GM20431 (cell line): ENCODE data around the gene SPACA9.

ENCODE experiments used
- in situ Hi-C: fragments of 300-500 bp; cut with MseI, MboI; formaldehyde crosslinking; loops from one replicate; pipeline ENCODE4 v1.15.0; 2020; ENCODE audit warnings: low sequenced_read_pairs; ENCODE audit not compliant: unreplicated experiment

SPACA9 gene

DNA sequence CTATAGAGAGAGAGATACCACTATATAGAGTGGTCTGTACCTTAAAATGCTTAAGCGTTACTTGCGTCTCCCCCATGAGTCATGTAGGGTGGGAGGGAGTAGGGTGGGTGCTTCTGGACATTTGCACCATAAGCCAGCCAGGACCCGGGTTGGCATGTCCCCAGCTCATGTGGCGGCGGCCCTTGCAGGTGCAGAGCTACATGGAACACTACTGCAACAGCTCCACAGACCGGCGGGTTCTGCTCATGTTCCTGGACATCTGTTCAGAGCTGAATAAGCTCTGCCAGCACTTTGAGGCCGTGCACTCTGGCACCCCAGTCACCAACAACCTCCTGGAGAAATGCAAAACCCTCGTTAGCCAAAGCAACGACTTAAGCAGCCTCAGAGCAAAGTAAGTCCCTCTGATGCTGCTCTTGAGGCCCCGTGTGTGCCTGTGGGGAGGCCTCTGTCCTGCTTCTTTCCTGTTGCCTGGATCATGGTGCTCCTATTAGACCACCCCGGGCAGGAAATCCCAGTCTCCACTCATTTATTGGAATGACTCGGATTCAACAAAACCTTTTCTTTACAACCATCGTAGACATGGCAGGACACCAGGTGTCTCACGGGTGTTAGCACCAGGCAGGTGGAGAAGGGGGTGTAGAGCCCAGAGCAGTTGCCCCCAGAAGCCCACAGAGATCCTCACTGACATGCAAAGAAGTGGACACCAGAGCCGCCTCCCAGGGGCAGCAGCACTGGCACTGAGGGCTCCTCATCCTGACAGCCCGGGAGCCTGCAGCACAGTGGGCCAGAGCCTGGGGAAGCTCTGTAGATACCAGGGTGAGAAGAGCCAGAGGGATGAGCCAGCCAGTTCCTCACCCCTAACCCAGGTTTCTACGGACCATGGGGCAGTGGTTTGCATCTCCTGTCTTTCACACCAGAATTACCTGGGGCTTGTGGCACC is 8.8 kb downstream of the SPACA9 start:
- in situ Hi-C loops = no loop called here

DNA sequence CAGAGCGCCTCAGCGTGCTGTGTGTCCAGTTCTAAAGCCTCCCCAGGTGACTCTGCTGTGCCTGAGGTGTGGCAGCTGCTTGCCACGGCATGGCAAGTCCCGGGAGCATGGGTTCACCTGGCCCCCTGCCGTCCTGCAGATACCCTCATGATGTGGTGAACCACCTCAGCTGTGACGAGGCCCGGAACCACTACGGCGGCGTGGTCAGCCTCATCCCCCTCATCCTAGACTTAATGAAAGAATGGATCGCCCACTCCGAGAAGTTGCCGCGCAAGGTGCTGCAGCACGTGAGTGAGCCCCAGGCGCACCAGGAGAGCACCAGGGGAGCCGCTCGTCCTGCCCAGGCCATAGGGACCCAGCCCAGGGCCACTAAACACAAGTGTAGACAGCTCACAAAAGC is 9.5 kb downstream of the SPACA9 start:
- in situ Hi-C loops = no loop called here

DNA sequence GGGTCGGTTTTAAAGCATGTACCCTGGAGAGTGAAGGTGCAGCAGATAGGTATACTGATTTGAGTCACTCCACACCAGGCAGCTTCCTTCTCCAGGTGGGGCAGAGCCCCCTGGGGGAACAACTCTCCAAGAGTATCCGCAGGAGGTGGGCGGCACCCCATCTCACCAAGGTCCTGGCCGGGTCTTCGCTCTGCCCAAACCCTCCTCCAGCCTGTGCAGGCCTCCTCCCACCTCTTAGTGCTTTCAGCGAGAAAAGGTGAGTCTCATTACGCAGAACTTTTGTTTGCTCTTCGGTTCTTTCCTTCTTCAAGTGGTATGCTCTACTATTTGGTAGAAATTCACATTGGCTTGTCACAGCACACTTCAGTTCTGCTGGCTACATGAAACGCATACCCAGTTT is 13.7 kb downstream of the SPACA9 start:
- in situ Hi-C loops = no loop called here

DNA sequence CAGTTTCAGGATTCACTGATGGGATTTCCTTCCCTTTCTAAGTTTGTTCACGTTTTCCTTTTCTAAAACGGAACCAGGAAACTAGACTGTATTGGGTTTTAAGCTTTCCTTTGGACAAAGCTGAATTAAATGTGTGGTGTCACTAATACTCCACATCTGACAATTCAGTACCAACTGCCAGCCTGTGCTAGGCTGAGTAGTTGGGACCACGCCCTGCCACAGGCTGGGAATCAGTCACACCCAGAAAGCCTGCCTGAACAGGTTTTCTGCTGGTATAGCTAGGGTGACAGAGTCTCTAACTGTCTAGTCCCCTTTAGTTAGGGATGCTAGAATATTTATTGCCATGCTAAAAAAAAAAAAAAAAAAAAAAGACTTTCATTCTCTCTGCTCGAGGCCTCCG is 15.6 kb downstream of the SPACA9 start:
- in situ Hi-C loops = no loop called here

DNA sequence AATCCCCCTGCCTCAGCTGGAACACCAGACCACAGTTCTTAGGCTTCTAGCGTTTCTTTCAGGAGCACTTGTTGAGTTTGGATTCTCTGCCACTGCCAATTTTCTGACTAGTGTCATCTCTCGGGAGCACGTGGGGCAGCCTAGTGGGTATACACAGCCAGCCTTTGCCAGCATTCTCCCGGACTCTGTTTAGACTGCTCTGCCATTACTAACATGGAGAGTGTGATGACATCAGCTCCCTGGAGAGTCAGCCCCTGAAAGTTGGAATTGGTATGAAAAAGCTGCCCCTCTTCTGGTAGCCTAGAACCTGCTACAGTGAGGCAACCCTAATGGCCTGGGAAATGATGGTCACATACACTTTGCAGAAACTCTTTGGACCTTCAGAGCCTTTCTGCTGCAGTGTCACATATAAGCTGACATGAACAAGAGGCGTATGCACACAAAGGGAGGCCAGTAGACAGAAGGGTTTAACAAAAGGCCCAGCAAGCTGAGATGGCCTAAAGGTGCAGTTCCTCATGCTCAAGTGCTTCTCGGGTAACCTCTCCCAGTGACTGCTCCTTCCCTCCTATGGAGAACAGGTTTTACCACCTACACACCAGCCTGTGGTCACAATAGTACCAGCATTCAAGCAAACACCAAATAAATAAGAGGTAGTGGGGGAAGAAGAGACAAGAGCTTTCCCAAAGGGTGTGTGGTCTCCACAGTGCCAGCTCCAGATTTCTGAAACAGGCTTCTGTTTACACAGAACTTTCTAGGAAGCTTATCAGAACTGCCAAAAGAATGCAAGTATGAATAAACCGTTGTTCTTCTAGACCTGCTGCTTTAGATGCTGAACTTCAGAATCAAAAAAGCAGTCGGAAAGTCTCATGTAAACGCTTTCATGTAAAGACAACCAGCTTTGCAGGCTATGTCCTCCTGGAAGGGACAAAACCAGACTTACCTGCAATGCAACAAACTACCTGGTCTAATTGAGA is 16.5 kb downstream of the SPACA9 start:
- in situ Hi-C loops = no loop called here

DNA sequence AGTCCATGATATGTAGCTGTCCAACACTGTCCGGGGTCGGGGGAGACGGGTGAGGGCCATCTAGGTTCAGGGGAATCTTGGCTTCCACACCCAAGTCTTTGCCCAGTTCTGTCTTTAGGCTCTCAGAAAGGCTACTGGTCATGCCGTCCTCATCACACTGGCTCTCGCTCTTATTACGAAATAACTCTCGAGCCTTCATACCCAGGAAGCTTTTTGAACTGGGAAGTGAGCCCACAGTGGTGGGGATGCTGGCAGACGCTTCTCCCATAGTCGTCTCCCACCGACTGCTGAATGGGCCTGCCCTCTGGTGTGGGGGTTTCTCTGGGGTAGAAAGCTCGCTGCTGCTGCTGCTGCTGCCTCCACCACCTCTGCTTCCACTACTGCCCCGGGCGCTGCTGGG is 17.6 kb downstream of the SPACA9 start:
- in situ Hi-C loops = no loop called here

DNA sequence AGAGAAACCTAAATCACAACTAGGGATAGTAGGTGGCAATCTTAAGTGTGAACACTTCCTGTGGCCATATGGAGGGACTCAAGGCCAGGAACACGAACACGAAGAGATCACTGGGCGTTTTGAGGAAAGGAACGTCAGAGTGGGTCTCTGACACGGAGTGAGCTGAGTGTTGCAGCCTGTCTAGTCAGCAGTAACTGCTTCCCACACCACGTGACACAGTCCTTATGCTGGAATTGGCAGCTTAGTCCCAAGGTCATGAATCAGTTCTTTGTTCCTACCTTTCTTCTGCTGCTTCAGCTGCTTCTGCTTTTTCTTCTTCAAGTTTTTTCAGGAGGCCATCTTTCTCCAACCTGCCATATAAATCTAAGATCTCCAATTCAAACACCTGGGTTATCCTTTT is 18.2 kb downstream of the SPACA9 start:
- in situ Hi-C loops = no loop called here

DNA sequence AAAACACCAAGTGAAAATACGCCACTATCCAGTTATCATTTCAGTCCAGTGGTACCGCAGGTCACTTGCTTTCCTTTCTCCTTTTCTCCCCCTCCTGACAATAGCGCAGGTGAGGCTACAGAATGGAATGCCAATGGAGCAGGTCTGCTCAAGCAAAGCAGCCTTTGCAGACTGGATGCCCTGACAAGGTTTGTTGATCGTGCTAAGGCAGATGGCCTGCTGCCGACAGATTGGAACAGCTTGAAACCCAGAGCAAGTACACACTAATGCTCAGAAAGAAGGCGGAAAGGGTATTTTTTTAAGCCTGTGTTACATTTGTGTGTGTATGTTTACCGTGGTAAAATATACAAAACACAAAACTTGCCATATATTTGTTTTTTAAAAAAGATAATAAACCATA is 19.4 kb downstream of the SPACA9 start:
- in situ Hi-C loops = no loop called here

DNA sequence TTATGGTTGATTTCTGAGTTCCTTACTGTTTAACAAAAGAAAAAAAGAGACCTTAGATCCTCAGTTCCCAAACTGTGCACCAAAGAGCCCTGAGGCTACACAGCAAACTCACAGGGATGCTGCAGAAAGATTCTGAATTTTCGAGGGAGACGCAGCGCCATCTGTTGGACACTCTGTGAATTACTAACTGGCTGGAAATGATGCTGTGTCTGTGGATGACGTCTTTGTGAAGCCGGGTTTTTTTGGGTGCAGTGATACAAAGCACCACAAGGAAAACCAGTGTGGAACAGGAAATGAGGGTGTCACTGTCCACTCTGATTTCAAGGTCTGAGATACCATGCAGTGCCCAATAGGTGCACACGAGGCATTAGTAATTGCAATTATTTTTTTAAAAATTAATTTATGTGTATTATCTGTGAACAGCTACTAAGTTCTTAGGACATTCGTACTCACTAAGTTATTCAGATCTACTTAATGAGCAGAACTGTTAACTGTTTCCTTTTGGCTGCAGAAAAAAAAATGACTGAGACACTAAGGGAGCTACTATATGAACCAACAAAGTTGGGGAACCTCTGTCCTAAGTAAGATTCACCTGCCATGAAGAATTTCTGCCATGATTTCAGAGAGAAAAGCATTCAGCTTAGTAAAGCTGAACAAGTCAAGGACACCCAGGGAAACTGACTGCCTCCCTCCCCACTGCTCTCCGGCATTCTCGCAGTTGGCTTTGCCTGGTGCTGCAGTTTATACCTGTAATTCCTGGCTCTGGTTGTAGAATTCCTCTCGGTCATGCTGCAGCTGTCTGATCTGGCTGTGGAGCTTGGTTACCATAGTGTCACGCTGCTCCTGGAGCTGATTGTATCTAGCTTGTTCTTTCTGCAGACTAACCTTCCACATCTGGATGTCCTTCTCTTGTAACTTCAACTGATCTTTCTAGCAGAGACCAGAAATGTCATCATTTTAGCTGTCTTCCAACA is 23.4 kb downstream of the SPACA9 start:
- in situ Hi-C loops = no loop called here

DNA sequence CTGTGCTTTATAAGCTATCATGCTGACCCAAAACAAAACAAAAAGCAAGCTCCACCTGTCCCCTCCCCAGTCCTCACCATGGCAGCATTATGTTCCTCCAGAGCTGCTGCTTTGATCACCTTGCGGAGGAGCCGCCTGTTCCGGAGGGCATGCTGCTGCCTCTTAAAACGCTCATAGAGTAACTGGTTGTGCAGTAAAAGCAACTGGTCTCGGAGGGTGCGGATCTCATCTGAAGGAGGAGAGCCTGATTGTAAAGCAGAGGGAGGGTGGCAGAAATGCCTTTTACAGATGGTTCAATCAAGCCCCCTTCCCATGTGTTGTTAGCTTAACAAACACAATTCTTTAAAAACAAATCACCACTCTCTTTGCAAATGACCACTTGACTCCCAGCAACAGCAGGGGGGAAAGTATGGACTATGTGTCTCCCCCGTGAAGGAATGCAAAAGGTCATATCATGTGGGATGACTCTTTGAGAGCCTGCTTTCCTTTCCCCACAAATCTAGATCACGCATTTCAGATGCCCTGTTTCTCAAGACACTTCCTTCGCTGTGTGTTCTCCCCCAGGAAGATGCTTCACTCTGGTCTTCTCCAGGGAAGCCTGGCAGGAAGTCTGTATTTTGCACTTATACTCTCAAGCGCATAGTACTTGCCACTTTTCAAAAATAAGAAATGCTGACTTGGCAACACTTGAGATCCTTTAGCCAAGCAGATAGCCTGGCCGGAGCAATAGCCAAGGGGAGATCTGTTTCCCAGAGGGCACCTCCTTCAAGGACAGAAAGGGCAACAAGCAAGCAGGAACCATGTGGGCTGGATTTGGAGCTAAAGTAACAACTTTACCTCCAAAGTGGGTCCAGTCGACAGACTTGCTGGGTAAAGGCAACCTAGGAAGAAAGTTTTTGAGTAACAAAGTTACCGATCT is 25.1 kb downstream of the SPACA9 start:
- in situ Hi-C loops = no loop called here

DNA sequence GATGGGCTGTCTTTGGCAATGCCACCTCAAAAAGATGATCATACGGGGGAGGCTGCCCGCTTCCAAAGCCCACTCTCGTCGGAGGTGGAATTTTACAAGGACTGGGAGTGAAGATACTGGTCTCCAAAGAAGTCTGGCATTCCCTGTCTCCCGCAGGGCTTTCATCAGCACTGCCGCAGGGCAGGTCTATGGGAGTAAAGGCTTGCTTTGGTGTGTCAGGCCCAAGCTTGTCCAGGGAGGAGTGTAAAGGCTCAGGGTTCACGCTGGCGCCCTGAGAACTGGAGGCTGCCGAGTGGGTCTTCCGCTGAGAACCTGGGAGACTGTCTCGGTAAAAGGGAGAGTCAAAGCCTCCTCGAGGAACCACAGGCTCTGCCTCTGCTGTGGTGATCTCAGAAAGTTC is 27.0 kb downstream of the SPACA9 start:
- in situ Hi-C loops = no loop called here

DNA sequence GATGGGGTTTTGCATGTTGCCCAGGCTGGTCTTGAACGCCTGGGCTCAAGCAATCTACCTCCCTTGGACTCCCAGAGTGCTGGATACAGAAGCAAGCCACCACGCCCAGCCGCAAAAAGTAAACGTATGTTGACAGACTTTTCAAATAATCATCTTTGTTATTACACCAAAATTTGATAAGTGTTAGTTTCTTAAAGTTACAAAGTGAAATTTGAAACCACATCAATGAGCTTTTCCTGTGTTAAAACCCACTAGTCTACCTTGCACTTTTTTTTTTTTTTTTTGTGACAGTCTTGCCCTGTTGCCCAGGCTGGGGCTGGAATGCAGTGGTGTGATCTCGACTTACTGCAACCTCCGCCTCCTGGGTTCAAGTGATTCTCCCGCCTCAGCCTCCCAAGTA is 29.9 kb downstream of the SPACA9 start:
- in situ Hi-C loops = no loop called here

DNA sequence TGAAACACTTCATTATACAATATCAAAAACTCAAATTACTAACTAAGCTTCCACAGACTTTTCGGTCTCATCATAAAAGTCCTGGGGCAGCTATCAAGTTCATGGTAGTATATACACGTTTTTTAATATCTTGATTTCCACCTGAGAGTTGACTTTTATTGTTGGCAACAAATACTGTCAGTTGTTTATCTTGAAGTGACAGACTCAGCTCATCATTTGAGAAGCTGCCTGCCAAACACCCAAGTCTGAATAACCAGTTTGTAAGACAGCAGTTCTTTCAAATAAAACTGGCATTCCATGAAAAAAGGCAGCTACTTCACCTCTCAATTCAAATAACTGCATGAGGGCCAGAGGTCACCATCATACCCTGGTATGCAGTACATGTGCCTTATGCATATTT is 30.6 kb downstream of the SPACA9 start:
- in situ Hi-C loops = no loop called here

DNA sequence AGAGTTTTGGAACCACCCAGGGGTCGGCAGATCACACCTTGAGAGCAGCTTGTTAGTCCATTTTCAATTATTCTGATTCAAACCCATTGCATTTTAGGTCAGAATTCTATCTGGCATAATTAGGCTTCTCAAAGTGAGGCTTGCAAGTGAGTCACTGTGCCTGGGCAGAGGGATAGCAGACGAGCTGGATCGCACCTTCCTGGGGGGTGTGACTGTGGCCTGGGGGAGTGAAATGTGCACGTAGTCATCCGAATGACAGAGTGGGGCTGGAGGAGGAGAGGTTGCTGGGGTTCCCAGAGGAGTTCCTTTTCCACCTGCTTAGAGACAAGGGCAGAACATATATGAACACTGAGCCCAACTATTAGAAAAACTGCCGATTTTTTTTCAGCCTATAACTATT is 31.7 kb downstream of the SPACA9 start:
- in situ Hi-C loops = no loop called here

DNA sequence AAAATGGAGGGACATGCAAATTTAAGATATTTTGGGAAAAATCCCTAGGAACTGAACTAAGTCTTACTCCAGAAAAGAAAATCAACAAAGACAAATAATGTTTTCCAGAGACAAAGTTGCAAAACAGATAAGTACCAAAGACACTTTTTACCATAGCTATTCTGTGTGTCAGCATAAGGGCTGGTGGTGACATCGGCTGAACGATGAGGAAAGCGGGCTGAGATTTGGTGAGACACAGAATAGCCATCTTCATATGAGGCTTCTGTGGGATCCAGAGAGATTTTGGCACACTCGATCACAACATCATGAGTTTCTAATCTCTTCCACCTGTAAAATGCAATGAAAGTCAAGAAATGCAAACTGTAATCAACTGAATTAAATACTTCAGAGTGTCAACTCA is 33.4 kb downstream of the SPACA9 start:
- in situ Hi-C loops = no loop called here

DNA sequence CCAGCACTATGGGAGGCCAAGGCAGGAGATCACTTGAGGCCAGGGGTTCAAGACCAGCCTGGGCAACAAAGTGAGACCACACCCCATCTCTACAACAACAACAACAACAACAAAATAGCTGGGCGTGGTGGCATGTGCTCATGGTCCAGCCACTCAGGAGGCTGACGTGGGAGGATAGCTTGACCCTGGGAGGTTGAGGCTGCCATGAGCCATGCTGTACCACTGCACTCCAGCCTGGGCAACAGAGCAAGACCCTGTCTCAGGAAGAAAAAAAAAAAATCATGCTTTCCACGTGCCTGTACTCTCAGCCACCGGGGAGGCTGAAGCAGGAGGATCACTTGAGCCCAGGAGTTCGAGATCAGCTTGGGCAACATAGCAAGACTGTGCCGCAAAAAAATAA is 36.2 kb downstream of the SPACA9 start:
- in situ Hi-C loops = no loop called here

DNA sequence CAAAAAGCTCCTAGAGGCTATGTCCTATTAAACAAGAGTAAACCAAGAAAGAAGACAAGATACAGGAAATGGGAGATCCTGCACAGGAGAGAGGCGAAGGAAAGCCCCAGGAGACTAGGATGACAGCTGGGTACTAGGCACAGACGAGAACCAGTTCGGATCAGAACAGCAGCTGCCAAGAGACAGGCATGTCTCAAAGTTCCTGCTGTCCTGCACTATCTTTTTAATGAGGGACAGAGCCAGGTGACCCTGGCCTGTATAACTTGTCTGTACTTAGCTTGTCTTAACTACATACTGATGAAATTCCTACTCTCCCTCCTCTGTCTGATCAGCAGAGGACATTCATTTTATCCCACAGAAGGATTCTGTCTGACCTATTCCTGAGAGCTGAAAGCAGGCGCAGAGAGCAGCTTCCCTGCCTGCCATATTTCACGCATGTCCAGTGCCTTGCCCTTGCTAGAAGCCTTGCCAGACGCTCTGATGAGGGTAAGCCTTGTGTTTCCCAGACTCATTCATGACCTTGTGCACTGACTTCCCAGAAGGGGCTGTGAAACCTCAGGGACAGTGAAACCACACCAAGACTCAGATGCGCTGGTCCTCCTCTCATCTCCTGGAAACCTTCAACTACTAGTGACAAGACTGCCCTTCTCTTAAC is 41.0 kb downstream of the SPACA9 start:
- in situ Hi-C loops = no loop called here

DNA sequence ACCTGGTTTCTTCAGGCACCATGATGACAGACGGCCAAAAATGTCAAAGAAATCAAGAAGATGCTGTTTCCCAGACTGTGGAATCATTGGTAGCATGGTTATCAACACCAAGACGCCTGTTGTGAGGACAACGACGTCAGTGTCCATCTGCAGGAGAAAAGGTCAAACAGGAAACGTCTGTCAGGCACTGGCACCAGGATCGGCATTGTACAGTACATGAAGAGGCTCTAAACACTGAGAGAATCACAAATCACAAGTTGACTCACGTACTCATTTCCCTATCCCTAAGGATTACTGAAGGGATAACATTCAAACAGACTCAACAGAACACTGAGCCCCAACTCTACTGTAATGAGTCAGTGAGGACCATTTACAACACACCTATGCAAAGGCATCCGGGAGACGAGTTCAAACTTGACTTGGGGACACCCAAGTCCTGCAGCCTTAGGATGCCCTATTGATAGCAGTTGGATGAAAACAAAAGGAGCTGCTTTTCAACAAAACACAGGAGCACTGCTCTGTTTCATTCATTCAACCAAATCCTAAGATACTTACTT is 44.7 kb downstream of the SPACA9 start:
- in situ Hi-C loops = no loop called here
